T-cell (primary cell): ENCODE data around the gene GRID2. TPM values are rescaled to one million over a fixed set of nuclear protein-coding genes. Genes with fewer than 3 reads are reported as not detected.

Experiments
- ATAC-seq, 4 experiments: fragments of 200-7000 bp in 3 of 4; fragments of 150-1000 bp in 1 of 4; cut with Tn5 transposase; replicated peaks in 1 of 4; 1 replicate in 3 of 4; 2 replicates in 1 of 4; pipeline ENCODE4 v1.10.0; 2021; ENCODE audit warnings: moderate library complexity in 3 of 4, mild to moderate bottlenecking in 2 of 4, moderate number of reproducible peaks in 1 of 4
- CTCF ChIA-PET, 2 donors: fragments of 300-600 bp; sonication (Branson Sonifier 250); formaldehyde crosslinking; loops; one replicate each; lab custom pipeline; 2022; ENCODE audit warnings: antibody characterized with exemption in 2 of 2; lab: Charles Lee
- POLR2A ChIA-PET, 2 donors: fragments of 300-600 bp; sonication (Branson Sonifier 250); formaldehyde crosslinking; loops; one replicate each; lab custom pipeline; 2022; ENCODE audit warnings: antibody characterized with exemption in 2 of 2; lab: Charles Lee
- DNase-seq, 35 experiments: peaks; one replicate each; pipeline versions ENCODE4 v3.0.0 to v3.0.0-alpha.2; 2013 to 2023
- H3K27ac ChIP-seq: one replicate; pipeline ENCODE4 v1.5.1; 2013; ENCODE audit warnings: low read length
- H3K27me3 ChIP-seq, 2 experiments: replicated peaks in 1 of 2; 1 replicate in 1 of 2; 2 replicates in 1 of 2; pipeline versions ENCODE4 v1.6.1 to v1.7.0; 2013; ENCODE audit warnings: low read length in 1 of 2, mixed read lengths in 1 of 2; ENCODE audit not compliant: control insufficient read depth in 2 of 2, insufficient read depth in 2 of 2; ENCODE audit errors: extremely low read depth in 1 of 2
- H3K36me3 ChIP-seq, 2 donors: 1 replicate in 1 of 2; 2 replicates in 1 of 2; pipeline versions ENCODE4 v1.6.1 to v1.7.0; 2013; ENCODE audit warnings: low read length in 1 of 2; ENCODE audit not compliant: control insufficient read depth in 2 of 2, insufficient read depth in 1 of 2; ENCODE audit errors: extremely low read depth in 1 of 2
- H3K4me1 ChIP-seq, 2 experiments: 1 replicate in 1 of 2; 2 replicates in 1 of 2; pipeline versions ENCODE4 v1.6.1 to v1.7.0; 2013; ENCODE audit warnings: low read length in 2 of 2, mixed read lengths in 1 of 2; ENCODE audit not compliant: insufficient read depth in 2 of 2, control insufficient read depth in 1 of 2; ENCODE audit errors: extremely low read depth in 1 of 2
- H3K4me3 ChIP-seq, 2 donors: 1 replicate in 1 of 2; 2 replicates in 1 of 2; pipeline versions ENCODE4 v1.5.1 to v1.7.0; 2013; ENCODE audit warnings: mild to moderate bottlenecking in 2 of 2, low read length in 1 of 2, moderate library complexity in 1 of 2; ENCODE audit not compliant: control insufficient read depth in 1 of 2; ENCODE audit errors: extremely low read depth in 1 of 2
- H3K9me3 ChIP-seq: 2 replicates; pipeline ENCODE4 v1.7.0; 2013
- H3K27ac Mint-ChIP-seq, 2 donors: one replicate each; pipeline ENCODE4 v1.8.0; 2020 to 2021; ENCODE audit warnings: mild to moderate bottlenecking in 2 of 2, mixed read lengths in 2 of 2
- H3K27me3 Mint-ChIP-seq, 2 donors: one replicate each; pipeline ENCODE4 v1.8.0; 2021 to 2022; ENCODE audit warnings: mixed read lengths in 2 of 2
- H3K36me3 Mint-ChIP-seq: one replicate; pipeline ENCODE4 v1.8.0; 2021; ENCODE audit warnings: mixed read lengths
- H3K4me1 Mint-ChIP-seq, 3 donors: one replicate each; pipeline ENCODE4 v1.8.0; 2020 to 2022; ENCODE audit warnings: mixed read lengths in 3 of 3, mild to moderate bottlenecking in 1 of 3
- H3K4me3 Mint-ChIP-seq, 3 donors: one replicate each; pipeline ENCODE4 v1.8.0; 2020 to 2022; ENCODE audit warnings: mild to moderate bottlenecking in 3 of 3, mixed read lengths in 3 of 3, moderate library complexity in 3 of 3
- H3K9me3 Mint-ChIP-seq, 3 donors: one replicate each; pipeline ENCODE4 v1.8.0; 2020 to 2022; ENCODE audit warnings: mixed read lengths in 3 of 3
- WGBS: methylation state at CpG from one replicate; pipeline ENCODE4 v1.1.5; 2013; ENCODE audit warnings: missing lambda C conversion rate; ENCODE audit not compliant: insufficient coverage; 5-methylcytosine and 5-hydroxymethylcytosine counted together
- total RNA-seq, 35 experiments: library from RNA in 6 of 35; stranded (reverse) in 6 of 35; fragments of 120-200 nt in 1 of 35; gene quantifications; one replicate each; pipeline versions ENCODE4 v1.2.1 to v1.2.4 and lab custom pipeline; 2013 to 2026

GRID2 gene
- total RNA-seq (under 1 TPM in 2 of 5 donors, not detected in 3; 0.13 to 0.18 TPM), total RNA-seq (lab: John Stamatoyannopoulos, UW) (0 to 0.09 (median 0) reads per million in 29 experiments)
- total RNA-seq (2013) = not detected

DNA sequence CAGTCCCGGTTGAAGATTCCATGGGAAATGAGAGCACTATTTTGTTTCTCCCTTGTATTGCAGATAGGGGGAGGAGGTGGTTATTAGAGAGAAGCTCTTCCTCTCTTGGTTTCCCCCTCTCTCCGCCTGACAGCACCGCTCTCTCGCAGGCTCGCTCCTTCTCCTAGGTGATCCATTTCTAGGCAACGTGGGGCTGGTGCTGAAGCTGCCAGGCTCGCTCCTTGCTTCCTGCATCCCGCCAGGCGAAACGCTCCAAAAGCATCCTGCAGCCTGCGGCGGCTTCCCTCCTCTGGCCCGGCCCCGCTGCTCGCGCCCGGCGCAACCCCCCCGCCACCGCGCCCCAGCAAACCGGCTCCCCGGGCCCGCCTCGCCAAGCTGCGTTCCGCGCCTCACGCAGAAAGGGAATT, at the start of gene GRID2:
Gene GRID2 (plus strand): TSS at position 346 of the 407 bp plus-strand sequence.
- peaks cover 28 to 29% of the 10 kb centered on the region in 2 donors for H3K27me3 Mint-ChIP-seq
- Histone ChIP-seq H3K27ac (no peak within 1 kb of the TSS), H3K4me3 (no peak within 1 kb of the TSS), H3K9me3 (no peaks in the 10 kb centered on the region), H3K36me3 (no peaks in the 10 kb centered on the region), H3K4me1 (peaks cover 0 to 7% of the 10 kb centered on the region in 2 experiments), H3K27me3 (peaks cover 18 to 21% of the 10 kb centered on the region in 2 experiments)
- DNase-seq = no peak
- ChIA-PET POLR2A (no interaction called here), CTCF (no interaction called here)
- peaks cover 0 to 6% (median 2%) of the 10 kb centered on the region in 3 donors for H3K9me3 Mint-ChIP-seq
- H3K36me3 Mint-ChIP-seq = no peaks in the 10 kb centered on the region
- 4% methylated on average over 22 of the region's 29 CpGs for WGBS
- no peak within 1 kb of the TSS for H3K4me3 Mint-ChIP-seq
- H3K27ac Mint-ChIP-seq = no peak within 1 kb of the TSS
- ATAC-seq = no peak
- H3K4me1 Mint-ChIP-seq = peaks cover 0 to 2% (median 0%) of the 10 kb centered on the region in 3 donors

DNA sequence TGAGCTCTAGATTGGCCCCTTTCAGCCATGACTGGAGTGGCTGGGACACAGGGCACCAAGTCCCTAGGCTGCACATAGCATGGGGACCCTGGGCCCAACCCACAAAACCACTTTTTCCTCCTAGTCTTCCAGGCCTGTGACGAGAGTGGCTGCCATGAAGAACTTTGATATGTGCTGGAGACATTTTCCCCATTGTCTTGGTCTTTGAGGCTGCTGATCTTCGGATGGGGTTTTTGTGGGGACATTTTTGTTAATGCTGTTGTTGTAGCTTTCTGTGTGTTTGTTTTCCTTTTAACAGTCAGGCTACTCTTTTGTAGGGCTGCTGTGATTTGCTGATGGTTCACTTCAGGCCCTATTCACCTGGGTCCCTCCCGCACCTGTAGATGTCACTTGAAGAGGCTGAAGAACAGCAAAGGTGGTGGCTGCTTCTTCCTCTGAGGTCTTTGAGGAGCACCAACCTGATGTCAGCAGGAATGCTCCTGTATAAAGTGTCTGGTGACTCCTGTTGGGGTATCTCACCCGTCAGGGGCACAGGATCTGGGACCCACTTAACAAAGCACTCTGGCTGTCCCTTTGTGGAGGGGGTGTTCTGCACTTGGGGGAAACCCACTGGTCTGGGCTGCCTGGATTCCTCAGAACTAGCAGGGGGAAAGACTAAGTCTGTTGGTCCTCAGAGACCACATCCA, 49.6 kb upstream of the GRID2 start:
- no peak overlapping the region for H3K4me3 Mint-ChIP-seq
- WGBS = 81% methylated on average over 2 of the region's 4 CpGs
- no peaks in the 10 kb centered on the region for H3K4me1 Mint-ChIP-seq
- no peak for DNase-seq
- ChIA-PET POLR2A (no interaction called here), CTCF (no interaction called here)
- Histone ChIP-seq H3K27ac (no peak overlapping the region), H3K4me1 (no peaks in the 10 kb centered on the region), H3K27me3 (no peaks in the 10 kb centered on the region), H3K36me3 (no peaks in the 10 kb centered on the region), H3K4me3 (no peak overlapping the region), H3K9me3 (no peaks in the 10 kb centered on the region)
- no peak for ATAC-seq
- no peak overlapping the region for H3K27ac Mint-ChIP-seq
- H3K9me3 Mint-ChIP-seq = peaks cover 29 to 36% (median 36%) of the 10 kb centered on the region in 3 donors
- H3K27me3 Mint-ChIP-seq = no peaks in the 10 kb centered on the region
- H3K36me3 Mint-ChIP-seq = no peaks in the 10 kb centered on the region

DNA sequence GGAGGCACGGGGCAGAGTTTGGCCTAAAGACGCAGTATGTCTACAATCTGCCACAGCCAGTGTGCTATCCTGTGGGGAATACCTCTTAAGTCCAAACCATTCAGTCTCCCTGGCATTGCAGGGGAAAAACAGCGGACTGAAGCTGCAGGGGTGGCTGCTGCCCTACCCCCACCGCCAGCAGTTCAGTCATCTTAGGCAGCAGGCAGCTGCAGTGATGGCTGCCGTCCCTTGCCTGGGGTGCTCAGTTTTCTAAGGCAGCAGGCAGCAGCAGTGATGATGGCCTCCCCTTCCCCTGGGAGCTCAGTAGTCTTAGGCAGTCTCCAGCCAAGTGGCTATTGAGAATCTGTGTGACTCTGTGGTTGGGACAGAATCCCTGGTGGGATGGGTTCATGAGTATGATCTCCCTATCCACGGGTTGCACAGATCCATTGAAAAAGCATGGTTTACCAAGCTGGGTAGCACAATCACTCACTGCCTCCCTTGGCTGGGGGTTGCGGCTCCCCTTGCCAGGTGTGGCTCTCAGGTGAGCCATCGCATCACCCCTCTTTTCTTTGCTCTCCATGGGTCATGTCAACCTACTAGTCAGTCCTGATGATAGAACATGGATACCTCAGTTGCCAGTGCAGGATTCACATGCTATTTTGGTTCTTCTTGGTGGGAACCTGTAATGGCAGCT, 48.9 kb upstream of the GRID2 start:
- H3K36me3 ChIP-seq = no peaks in the 10 kb centered on the region
- H3K9me3 Mint-ChIP-seq = peaks cover 24 to 34% (median 31%) of the 10 kb centered on the region in 3 donors
- H3K27me3 ChIP-seq = no peaks in the 10 kb centered on the region
- CTCF ChIA-PET = no interaction called here
- no peaks in the 10 kb centered on the region for H3K9me3 ChIP-seq
- H3K27ac Mint-ChIP-seq = no peak overlapping the region
- no peak overlapping the region for H3K4me3 ChIP-seq
- POLR2A ChIA-PET = interaction anchor here in 1 of 2 donors (0.6 kb wide), 1 partner anchor 13 kb away, joined by 3 read pairs; no protein-coding TSS in a partner anchor
- DNase-seq (no peak), ATAC-seq (no peak)
- WGBS = 83% methylated on average over 6 of the region's 8 CpGs
- no peak overlapping the region for H3K4me3 Mint-ChIP-seq
- H3K4me1 Mint-ChIP-seq = no peaks in the 10 kb centered on the region
- no peaks in the 10 kb centered on the region for H3K36me3 Mint-ChIP-seq
- H3K4me1 ChIP-seq = no peaks in the 10 kb centered on the region
- H3K27me3 Mint-ChIP-seq = no peaks in the 10 kb centered on the region
- H3K27ac ChIP-seq = no peak overlapping the region

DNA sequence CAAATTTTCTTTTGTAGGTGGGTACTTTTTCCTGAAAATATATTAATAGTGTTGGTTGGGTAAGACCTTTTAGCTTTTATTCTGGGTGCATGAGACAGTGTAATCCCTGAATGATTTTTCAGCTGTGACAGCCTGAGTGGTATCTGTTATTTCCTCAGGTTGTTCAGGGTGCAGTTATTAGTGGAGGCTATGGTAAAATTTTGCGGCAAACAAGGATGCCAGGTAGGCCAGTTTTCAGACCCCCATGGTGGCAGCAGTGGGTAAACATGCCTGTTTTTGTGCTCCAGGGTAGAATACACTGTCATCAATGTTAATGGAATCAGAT, 47.9 kb upstream of the GRID2 start:
- Mint-ChIP-seq H3K27me3 (no peaks in the 10 kb centered on the region), H3K9me3 (peaks cover 22 to 30% (median 30%) of the 10 kb centered on the region in 3 donors), H3K36me3 (no peaks in the 10 kb centered on the region), H3K4me3 (no peak overlapping the region), H3K4me1 (no peaks in the 10 kb centered on the region), H3K27ac (no peak overlapping the region)
- no peak for DNase-seq
- Histone ChIP-seq H3K4me1 (no peaks in the 10 kb centered on the region), H3K4me3 (no peak overlapping the region), H3K36me3 (no peaks in the 10 kb centered on the region), H3K27me3 (no peaks in the 10 kb centered on the region), H3K27ac (no peak overlapping the region), H3K9me3 (no peaks in the 10 kb centered on the region)
- 100% methylated on average over 1 of the region's 1 CpG for WGBS
- ChIA-PET CTCF (no interaction called here), POLR2A (no interaction called here)
- no peak for ATAC-seq

DNA sequence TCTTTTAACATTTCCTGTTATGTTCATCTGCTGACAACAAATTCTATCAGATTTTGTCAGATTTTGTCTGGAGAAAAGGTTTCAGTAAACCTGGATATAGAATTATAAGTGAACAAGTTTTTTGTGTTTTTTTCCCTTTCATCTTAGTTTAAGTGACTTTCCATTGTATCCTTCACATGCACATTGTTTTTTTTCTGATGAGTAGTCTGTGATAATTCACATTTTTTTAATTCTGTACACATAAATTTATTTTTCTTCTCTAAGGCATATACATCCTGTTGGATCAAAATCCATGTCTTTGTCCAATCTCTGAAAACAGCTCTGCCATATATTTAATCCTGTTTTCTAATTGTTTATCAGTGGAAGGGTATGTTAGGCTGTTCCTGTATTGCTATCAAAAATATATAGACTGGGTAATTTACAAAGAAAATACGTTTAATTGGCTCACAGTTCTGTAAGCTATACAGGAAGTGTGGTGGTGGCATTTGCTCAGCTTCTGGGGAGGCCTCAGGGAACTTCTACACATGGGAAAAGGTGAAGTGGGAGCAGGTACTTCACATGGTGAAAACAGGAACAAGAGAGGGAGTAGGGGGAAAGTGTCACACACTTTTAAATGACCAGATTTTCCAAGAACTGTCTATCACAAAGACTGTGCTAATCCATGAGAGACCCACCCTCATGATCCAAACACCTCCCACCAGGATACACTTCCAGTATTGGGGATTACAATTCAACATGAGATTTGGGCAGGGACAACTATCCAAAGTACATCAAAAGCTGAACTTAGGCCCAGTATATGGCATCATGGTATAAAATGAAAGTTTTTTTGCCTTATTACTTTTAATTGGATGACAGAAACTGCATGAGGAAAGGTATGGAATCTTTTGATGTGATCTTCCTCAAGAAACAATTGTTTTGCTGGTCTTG, 45.6 kb upstream of the GRID2 start:
- Histone ChIP-seq H3K27me3 (no peaks in the 10 kb centered on the region), H3K27ac (no peak overlapping the region), H3K9me3 (no peaks in the 10 kb centered on the region), H3K4me3 (no peak overlapping the region), H3K36me3 (no peaks in the 10 kb centered on the region), H3K4me1 (no peaks in the 10 kb centered on the region)
- Mint-ChIP-seq H3K9me3 (peaks cover 10 to 23% (median 14%) of the 10 kb centered on the region in 3 donors), H3K27ac (no peak overlapping the region), H3K36me3 (no peaks in the 10 kb centered on the region), H3K4me1 (no peaks in the 10 kb centered on the region), H3K27me3 (no peaks in the 10 kb centered on the region), H3K4me3 (no peak overlapping the region)
- DNase-seq (no peak), ATAC-seq (no peak)
- ChIA-PET POLR2A (no interaction called here), CTCF (no interaction called here)
- no CpG with 5 or more reads among the region's 1 CpG for WGBS

DNA sequence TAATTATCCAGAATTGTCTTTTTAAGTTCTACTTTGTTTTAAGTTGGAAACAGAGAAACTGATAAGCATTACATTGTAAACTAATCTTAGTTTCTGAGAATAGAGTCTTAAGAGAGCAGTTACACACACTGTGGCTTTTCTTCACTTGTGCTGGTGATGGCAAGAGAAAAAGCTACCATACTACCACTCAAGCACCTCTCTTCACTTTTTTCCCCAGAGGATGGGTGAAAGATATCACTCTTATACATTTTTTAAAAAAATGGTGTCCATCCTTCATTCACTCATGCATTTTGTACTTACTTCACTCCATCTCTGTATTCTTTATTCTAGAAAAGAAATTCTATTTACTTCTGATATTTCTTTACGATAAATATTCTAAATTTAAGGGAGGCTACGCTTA, 42.5 kb upstream of the GRID2 start:
- no peaks in the 10 kb centered on the region for H3K36me3 ChIP-seq
- H3K9me3 ChIP-seq = no peaks in the 10 kb centered on the region
- Mint-ChIP-seq H3K9me3 (peaks cover 5 to 15% (median 14%) of the 10 kb centered on the region in 3 donors), H3K27me3 (no peaks in the 10 kb centered on the region), H3K4me1 (no peaks in the 10 kb centered on the region), H3K36me3 (no peaks in the 10 kb centered on the region), H3K27ac (no peak overlapping the region), H3K4me3 (no peak overlapping the region)
- ATAC-seq = no peak
- CTCF ChIA-PET = no interaction called here
- POLR2A ChIA-PET = no interaction called here
- no peak for DNase-seq
- no CpG with 5 or more reads among the region's 2 CpGs for WGBS
- no peaks in the 10 kb centered on the region for H3K27me3 ChIP-seq
- H3K4me1 ChIP-seq = no peaks in the 10 kb centered on the region
- H3K27ac ChIP-seq = no peak overlapping the region
- no peak overlapping the region for H3K4me3 ChIP-seq
